Osteocyte (in vitro differentiated cells): Measurements from ENCODE around the gene GARS1. TPM values are rescaled to one million over a fixed set of nuclear protein-coding genes. Genes with fewer than 3 reads are reported as not detected.

Experiments
- DNase-seq: peaks from one replicate; pipeline ENCODE4 v3.0.0; 2021; ENCODE audit warnings: mixed read lengths; ENCODE audit not compliant: unreplicated experiment; ENCODE audit errors: extremely low spot score
- H3K27ac Mint-ChIP-seq: one replicate; pipeline ENCODE4 v1.8.0; 2021; ENCODE audit warnings: mild to moderate bottlenecking, mixed read lengths; ENCODE audit not compliant: unreplicated experiment
- H3K27me3 Mint-ChIP-seq: one replicate; pipeline ENCODE4 v1.8.0; 2021; ENCODE audit warnings: mixed read lengths; ENCODE audit not compliant: unreplicated experiment
- H3K36me3 Mint-ChIP-seq: one replicate; pipeline ENCODE4 v1.8.0; 2021; ENCODE audit warnings: mixed read lengths; ENCODE audit not compliant: unreplicated experiment
- H3K4me1 Mint-ChIP-seq: one replicate; pipeline ENCODE4 v1.8.0; 2021; ENCODE audit warnings: mixed read lengths; ENCODE audit not compliant: unreplicated experiment
- H3K4me3 Mint-ChIP-seq: one replicate; pipeline ENCODE4 v1.8.0; 2021; ENCODE audit warnings: mild to moderate bottlenecking, moderate library complexity, mixed read lengths; ENCODE audit not compliant: unreplicated experiment
- H3K9me3 Mint-ChIP-seq: one replicate; pipeline ENCODE4 v1.8.0; 2021; ENCODE audit warnings: mixed read lengths; ENCODE audit not compliant: unreplicated experiment
- CTCF ChIP-seq: fragments of 200-600 bp; sonication (generic); IDR thresholded peaks from 2 replicates; pipeline ENCODE4 v1.5.0; 2021; ENCODE audit warnings: antibody characterized with exemption, mild to moderate bottlenecking, moderate library complexity
- long read RNA-seq: library from polyadenylated mRNA; unstranded; transcript quantifications from one replicate; pipeline ENCODE4 v2.0.0, GENCODE V29; 2021
- total RNA-seq: library from RNA; stranded (reverse); gene quantifications from 2 replicates; pipeline ENCODE4 v1.2.1, GENCODE V29; 2021

Gene GARS1
- total RNA-seq = 320 and 346 TPM in 2 replicates
- long read RNA-seq, transcript GARS-201 (17 exons, 2,634 nt) = major isoform, 1,414 of 1,540 reads
- long read RNA-seq, partial matches to known transcripts = 58 of 1,540 reads
- long read RNA-seq, other reads (novel, unspliced or antisense) = 67 of 1,540 reads

GRCh38 chr7:30594540-30595435 lies at the start of gene GARS1:
Gene GARS1, plus strand, starts transcription at chr7:30594878. Its CDS starts 44 bp downstream, at chr7:30594922.
- Mint-ChIP-seq H3K9me3 (no peaks in the 10 kb centered on the region), H3K27me3 (no peaks in the 10 kb centered on the region), H3K4me1 (peaks cover 48% of the 10 kb centered on the region), H3K27ac (peak within 1 kb of the TSS; percentile 100), H3K36me3 (peaks cover 26% of the 10 kb centered on the region), H3K4me3 (peak within 1 kb of the TSS; percentile 100)
- no peak for TF ChIP-seq CTCF
- peak; percentile 94 for DNase-seq

- Mint-ChIP-seq H3K36me3 (peaks cover 6% of the 10 kb centered on the region), H3K4me3 (no peak overlapping the region), H3K27ac (peak overlapping the region; percentile 27), H3K27me3 (no peaks in the 10 kb centered on the region), H3K4me1 (peaks cover 22% of the 10 kb centered on the region), H3K9me3 (no peaks in the 10 kb centered on the region)
- no peak for DNase-seq
- no peak for TF ChIP-seq CTCF
These were observed 48.7 kb upstream of the GARS1 start for GRCh38 chr7:30545791-30546555.

- Mint-ChIP-seq H3K36me3 (peaks cover 6% of the 10 kb centered on the region), H3K27me3 (no peaks in the 10 kb centered on the region), H3K27ac (no peak overlapping the region), H3K4me1 (peaks cover 28% of the 10 kb centered on the region), H3K9me3 (no peaks in the 10 kb centered on the region), H3K4me3 (no peak overlapping the region)
- no peak for DNase-seq
- TF ChIP-seq CTCF = no peak
These were observed 48.1 kb upstream of the GARS1 start for GRCh38 chr7:30546596-30546995.

- peak; percentile 84 for TF ChIP-seq CTCF
- H3K27ac Mint-ChIP-seq = peak overlapping the region; percentile 88
- H3K4me3 Mint-ChIP-seq = no peak overlapping the region
- H3K4me1 Mint-ChIP-seq = peaks cover 33% of the 10 kb centered on the region
- no peaks in the 10 kb centered on the region for H3K27me3 Mint-ChIP-seq
- no peaks in the 10 kb centered on the region for H3K9me3 Mint-ChIP-seq
- peaks cover 8% of the 10 kb centered on the region for H3K36me3 Mint-ChIP-seq
- no peak for DNase-seq
These were observed 45.8 kb upstream of the GARS1 start for GRCh38 chr7:30548845-30549244.
